ENCODE data around the gene DCAF8L2. TPM values are rescaled to one million over a fixed set of nuclear protein-coding genes. Genes with fewer than 3 reads are reported as not detected.
"Not testable (repeated sequence)": the region's sequence is repeated elsewhere in the genome, so short reads cannot be mapped to it uniquely, and the experiment has no call there.

The DCAF8L2 gene
- total RNA-seq, 1 experiment from 2014 or later, result not detected

- not testable (repeated sequence) for H3K4me3 Mint-ChIP-seq; H2BK15ac ChIP-seq (ENCODE audit: low read depth, low read length); H3K23ac ChIP-seq (ENCODE audit: insufficient read length, low read depth, low read length); H3K79me1 ChIP-seq (ENCODE audit: insufficient read depth, low read depth, low read length, poor library complexity, severe bottlenecking); H2AFZ ChIP-seq (ENCODE audit: low read length); H4K8ac ChIP-seq (replicated peaks; ENCODE audit: insufficient read length, low read depth, low read length); H3K4ac ChIP-seq (ENCODE audit: low read depth, low read length); H3K36me3 Mint-ChIP-seq (ENCODE audit: insufficient read depth in 1 of 3, low read depth in 3 of 3); H3K27ac ChIP-seq (ENCODE audit: insufficient read length, low read depth, low read length); H4K91ac ChIP-seq (ENCODE audit: insufficient read length, low read depth, low read length); H3K79me2 ChIP-seq (ENCODE audit: insufficient read depth, low read length); H3K56ac ChIP-seq (ENCODE audit: insufficient read length, low read depth, low read length); H2BK5ac ChIP-seq (ENCODE audit: insufficient read length, low read length); H3K9ac ChIP-seq (ENCODE audit: extremely low read depth, insufficient read length, low read length); H3K23me2 ChIP-seq (ENCODE audit: insufficient read length, low read depth, low read length, poor library complexity, severe bottlenecking); H4K5ac ChIP-seq (ENCODE audit: insufficient read length, low read depth, low read length); H3K27ac Mint-ChIP-seq; H3K14ac ChIP-seq (ENCODE audit: insufficient read depth, low read length); H3T11ph ChIP-seq (ENCODE audit: low read length); H3K27me3 ChIP-seq (ENCODE audit: insufficient read depth, low read length); H2BK20ac ChIP-seq (ENCODE audit: low read depth, low read length, poor library complexity, severe bottlenecking); H3K18ac ChIP-seq (ENCODE audit: insufficient read length, low read depth, low read length); H3K27me3 Mint-ChIP-seq (ENCODE audit: low read depth); H2AK5ac ChIP-seq (ENCODE audit: insufficient read length, low read length); H4K20me1 ChIP-seq (ENCODE audit: control insufficient read depth, insufficient read depth, insufficient read length); H3K4me1 Mint-ChIP-seq; H2BK12ac ChIP-seq (ENCODE audit: insufficient read length, low read depth, low read length); H3K4me2 ChIP-seq (ENCODE audit: insufficient read depth, insufficient read length, low read length); H3K4me1 ChIP-seq (ENCODE audit: insufficient read depth, low read length); H2BK120ac ChIP-seq (ENCODE audit: low read depth, low read length, poor library complexity, severe bottlenecking)
- peaks cover 47 to 58% of the 10 kb centered on the region in 2 experiments for H3K9me3 Mint-ChIP-seq
- peaks cover 15% of the 10 kb centered on the region for H3K9me3 ChIP-seq (ENCODE audit: control insufficient read depth, low read depth, low read length)
- WGBS (ENCODE audit: extremely low coverage, insufficient read length, low lambda C conversion rate), result no CpG with 5 or more reads among the region's 5 CpGs
- peak; percentile 32 for DNase-seq
- TF ChIP-seq CTCF (conservative IDR thresholded peaks at IDR 0.05), result peak; percentile 71
These were observed 93.5 kb downstream of the DCAF8L2 start for GRCh38 chrX:27683566-27684208.

Data from H9 (cell line).